Measurements from ENCODE around the gene PARN.
"Not testable (repeated sequence)": the region's sequence is repeated elsewhere in the genome, so short reads cannot be mapped to it uniquely, and the experiment has no call there.

Gene PARN

GRCh38 chr16:14460726-14461125, 169.3 kb downstream of the PARN start:
- FAIRE-seq = no peak

- no peak for FAIRE-seq
Observed at GRCh38 chr16:14458576-14458975, 171.5 kb downstream of the PARN start.

- FAIRE-seq = no peak
Observed at GRCh38 chr16:14456793-14457481, 173.1 kb downstream of the PARN start.

GRCh38 chr16:14455573-14455972, 174.5 kb downstream of the PARN start:
- no peak for FAIRE-seq

- no peak for FAIRE-seq
Observed at GRCh38 chr16:14454391-14454790, 175.7 kb downstream of the PARN start.

GRCh38 chr16:14452066-14452465, 178.0 kb downstream of the PARN start:
- no peak for FAIRE-seq

GRCh38 chr16:14450846-14451245, 179.2 kb downstream of the PARN start:
- no peak for FAIRE-seq

GRCh38 chr16:14449790-14450480, 180.1 kb downstream of the PARN start:
- no peak for FAIRE-seq

GRCh38 chr16:14449334-14449733, 180.7 kb downstream of the PARN start:
- no peak for FAIRE-seq

GRCh38 chr16:14448879-14449278, 181.2 kb downstream of the PARN start:
- FAIRE-seq = no peak

GRCh38 chr16:14447783-14448182, 182.3 kb downstream of the PARN start:
- FAIRE-seq = no peak

GRCh38 chr16:14446796-14447195, 183.3 kb downstream of the PARN start:
- no peak for FAIRE-seq

GRCh38 chr16:14445937-14446715, 183.9 kb downstream of the PARN start:
- FAIRE-seq = no peak

- no peak for FAIRE-seq
Observed at GRCh38 chr16:14444979-14445810, 184.9 kb downstream of the PARN start.

- not testable (repeated sequence) for FAIRE-seq
Observed at GRCh38 chr16:14441533-14441932, 188.5 kb downstream of the PARN start.

GRCh38 chr16:14438256-14438655, 191.8 kb downstream of the PARN start:
- no peak for FAIRE-seq

- no peak for FAIRE-seq
Observed at GRCh38 chr16:14437426-14437825, 192.6 kb downstream of the PARN start.

- no peak for FAIRE-seq
Observed at GRCh38 chr16:14436401-14436955, 193.6 kb downstream of the PARN start.

GRCh38 chr16:14434860-14435259, 195.2 kb downstream of the PARN start:
- FAIRE-seq = no peak

- not testable (repeated sequence) for FAIRE-seq
Observed at GRCh38 chr16:14428971-14429637, 201.0 kb downstream of the PARN start.

GRCh38 chr16:14428043-14428442, 202.0 kb downstream of the PARN start:
- FAIRE-seq = no peak

All from colon (tissue), 2 donors.